ENCODE results near the gene CDC34.

Gene CDC34

DNA sequence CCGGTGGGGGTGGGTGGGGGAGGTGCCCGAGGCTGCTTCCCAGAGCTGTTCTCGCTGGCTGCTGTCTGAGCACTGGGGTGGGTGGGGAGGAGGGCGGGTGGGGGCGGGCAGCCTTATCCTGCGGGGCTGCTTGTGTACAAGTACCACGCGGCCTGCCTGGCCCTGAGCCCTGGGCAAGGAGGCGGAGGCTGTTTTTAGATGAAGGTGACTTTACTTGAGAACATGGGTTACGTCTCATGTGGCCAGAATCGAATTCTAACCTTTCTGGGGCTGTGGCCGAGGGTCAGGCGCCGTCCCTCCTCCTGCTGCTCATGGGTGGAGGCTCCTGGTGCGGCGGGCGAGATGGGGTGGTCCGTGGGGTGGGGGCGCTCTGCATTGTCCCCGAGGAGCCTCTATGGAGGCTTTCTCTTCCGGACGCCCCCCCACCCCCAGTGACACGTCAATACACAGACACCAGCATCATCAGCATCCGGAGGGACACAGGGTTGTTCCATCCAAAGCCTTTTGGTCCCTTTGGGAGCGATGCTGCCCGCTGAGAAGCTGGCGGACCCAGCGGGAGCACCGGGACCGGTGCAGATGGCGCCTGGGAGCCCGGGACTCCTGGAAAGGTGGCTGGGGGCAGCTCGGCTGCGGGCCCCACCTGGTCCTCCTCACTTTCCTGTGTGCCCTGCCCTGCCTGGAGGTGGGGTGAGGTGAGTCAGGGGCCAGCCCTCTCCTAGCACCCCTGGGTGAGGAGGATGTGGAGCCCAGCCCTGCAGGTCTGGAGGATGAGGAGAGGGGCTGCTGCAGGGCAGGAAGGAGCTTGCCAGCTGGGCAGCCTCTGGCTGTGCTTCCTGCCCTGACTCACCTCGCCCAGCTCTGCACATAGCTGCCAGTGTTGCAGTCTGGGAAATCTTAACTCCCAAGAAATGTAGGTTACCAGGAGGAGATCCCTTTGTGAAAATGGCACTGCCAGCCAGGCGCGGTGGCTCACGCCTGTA, 44.3 kb downstream of the CDC34 start:
- TF ChIP-seq, protein P1, sequence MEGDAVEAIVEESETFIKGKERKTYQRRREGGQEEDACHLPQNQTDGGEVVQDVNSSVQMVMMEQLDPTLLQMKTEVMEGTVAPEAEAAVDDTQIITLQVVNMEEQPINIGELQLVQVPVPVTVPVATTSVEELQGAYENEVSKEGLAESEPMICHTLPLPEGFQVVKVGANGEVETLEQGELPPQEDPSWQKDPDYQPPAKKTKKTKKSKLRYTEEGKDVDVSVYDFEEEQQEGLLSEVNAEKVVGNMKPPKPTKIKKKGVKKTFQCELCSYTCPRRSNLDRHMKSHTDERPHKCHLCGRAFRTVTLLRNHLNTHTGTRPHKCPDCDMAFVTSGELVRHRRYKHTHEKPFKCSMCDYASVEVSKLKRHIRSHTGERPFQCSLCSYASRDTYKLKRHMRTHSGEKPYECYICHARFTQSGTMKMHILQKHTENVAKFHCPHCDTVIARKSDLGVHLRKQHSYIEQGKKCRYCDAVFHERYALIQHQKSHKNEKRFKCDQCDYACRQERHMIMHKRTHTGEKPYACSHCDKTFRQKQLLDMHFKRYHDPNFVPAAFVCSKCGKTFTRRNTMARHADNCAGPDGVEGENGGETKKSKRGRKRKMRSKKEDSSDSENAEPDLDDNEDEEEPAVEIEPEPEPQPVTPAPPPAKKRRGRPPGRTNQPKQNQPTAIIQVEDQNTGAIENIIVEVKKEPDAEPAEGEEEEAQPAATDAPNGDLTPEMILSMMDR (IDR thresholded peaks at IDR 0.05; ENCODE audit: low read depth, low read length) = no peak
- peak overlapping the region; percentile 14 to 42 for H3K4me3 ChIP-seq (replicated peaks in 1 of 2; ENCODE audit: low read depth in 2 of 2, low read length in 2 of 2)
- peak; percentile 46 to 72 for DNase-seq (ENCODE audit: low read depth in 2 of 2)

DNA sequence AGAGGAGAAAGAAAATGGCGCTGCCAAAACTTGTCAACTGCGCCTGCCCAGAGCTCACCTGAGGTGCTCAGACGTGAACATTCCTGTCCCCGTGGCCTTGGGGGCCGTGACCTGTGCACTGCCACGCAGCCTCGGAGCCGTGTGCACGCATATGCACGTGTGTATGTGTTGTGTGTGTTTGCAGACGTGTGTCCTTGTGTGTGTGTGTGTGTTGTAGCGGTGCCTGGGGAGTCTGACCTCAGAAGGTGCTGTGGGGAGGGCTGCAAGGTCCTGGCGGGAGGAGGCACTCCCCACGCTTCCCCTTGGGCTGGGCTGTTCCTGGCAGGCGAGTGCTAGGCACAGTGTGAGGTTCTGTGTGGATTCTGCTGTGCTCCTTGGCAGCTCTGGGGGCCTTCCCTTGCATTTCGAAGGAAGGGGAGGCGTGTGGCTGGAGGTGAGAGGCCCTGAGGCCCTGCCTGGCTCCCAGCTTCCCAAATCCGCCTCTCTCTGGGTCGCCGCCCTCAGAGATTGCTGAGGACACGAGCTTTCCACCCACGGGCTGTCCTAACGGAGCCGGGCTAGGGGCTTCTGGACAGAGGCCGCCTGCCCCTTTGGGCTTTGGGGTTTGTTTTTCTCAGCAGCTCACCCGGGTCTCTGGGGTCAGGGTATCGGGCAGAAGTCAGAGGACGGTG, 45.3 kb downstream of the CDC34 start:
- TF ChIP-seq, protein P1 (IDR thresholded peaks at IDR 0.05; ENCODE audit: low read depth, low read length) = no peak
- DNase-seq (ENCODE audit: low read depth in 2 of 2) = no peak
- H3K4me3 ChIP-seq (replicated peaks in 1 of 2; ENCODE audit: low read depth in 2 of 2, low read length in 2 of 2) = no peak overlapping the region

DNA sequence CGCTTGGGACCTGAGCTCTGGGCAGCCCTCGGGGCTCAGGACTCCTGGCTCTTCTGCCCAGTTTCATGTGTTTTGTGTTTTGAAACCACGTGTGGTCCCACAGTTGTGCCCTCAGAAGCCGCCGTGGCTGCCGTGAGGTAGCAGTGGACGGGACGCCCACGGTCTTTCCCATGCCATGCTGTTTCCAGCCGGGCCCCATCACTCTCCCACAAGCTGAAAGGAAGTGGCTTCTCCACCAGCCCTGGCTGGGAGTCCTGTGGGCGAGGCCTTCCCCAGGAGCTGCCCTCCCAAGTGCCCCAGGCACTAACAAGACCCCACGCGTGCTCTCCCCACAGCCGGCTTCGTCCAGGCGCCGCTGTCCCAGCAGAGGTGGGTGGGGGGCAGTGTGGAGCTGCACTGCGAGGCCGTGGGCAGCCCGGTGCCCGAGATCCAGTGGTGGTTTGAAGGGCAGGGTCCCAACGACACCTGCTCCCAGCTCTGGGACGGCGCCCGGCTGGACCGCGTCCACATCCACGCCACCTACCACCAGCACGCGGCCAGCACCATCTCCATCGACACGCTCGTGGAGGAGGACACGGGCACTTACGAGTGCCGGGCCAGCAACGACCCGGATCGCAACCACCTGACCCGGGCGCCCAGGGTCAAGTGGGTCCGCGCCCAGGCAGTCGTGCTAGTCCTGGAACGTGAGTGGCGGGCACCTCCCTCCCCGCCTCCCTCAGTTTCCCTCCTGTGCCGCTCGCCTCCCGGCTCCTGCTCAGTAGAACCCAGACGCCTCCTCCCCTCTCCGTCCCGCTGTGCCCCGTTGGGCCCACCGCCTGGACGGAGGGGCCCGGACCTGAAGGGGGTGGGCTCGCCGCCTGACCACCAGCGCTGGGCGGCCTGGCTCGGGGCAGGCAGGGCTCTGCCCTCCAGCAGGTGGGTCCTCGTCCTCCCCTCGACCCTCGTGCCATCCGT, 46.2 kb downstream of the CDC34 start:
- DNase-seq (ENCODE audit: low read depth in 2 of 2) = no peak
- no peak overlapping the region for H3K4me3 ChIP-seq (replicated peaks in 1 of 2; ENCODE audit: low read depth in 2 of 2, low read length in 2 of 2)
- TF ChIP-seq, protein P1 (IDR thresholded peaks at IDR 0.05; ENCODE audit: low read depth, low read length) = no peak

DNA sequence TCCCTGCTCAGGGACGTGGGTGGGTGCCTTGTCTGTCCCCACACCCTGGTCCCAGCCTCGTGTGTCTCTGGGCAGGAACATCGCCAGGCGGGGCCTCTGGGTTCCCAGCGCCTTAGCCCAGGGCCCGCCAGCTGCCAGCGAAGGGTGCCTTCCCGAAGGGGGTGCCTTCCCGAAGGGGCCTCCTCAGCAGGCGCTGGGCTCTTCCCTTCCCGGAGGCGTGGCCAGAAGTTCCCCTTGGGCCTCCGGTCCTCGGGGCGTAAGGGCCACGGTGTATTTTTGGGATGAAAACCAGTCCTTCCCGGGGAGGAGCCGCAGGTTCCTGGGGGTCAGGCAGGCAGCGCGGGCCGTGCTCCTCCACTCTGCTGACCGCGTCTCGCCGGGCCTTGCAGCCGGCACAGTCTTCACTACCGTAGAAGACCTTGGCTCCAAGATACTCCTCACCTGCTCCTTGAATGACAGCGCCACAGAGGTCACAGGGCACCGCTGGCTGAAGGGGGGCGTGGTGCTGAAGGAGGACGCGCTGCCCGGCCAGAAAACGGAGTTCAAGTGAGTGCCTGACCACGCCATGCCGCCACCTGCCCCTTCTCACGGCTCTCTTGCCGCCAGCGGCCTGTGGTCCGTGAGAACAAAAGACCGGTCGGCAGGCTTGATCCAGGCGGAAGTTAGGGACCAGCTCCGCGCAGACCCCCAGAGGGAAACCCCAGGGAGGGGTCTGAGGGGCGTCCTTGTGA, 47.7 kb downstream of the CDC34 start:
- no peak overlapping the region for H3K4me3 ChIP-seq (replicated peaks in 1 of 2; ENCODE audit: low read depth in 2 of 2, low read length in 2 of 2)
- no peak for DNase-seq (ENCODE audit: low read depth in 2 of 2)
- TF ChIP-seq, protein P1 (IDR thresholded peaks at IDR 0.05; ENCODE audit: low read depth, low read length) = no peak

DNA sequence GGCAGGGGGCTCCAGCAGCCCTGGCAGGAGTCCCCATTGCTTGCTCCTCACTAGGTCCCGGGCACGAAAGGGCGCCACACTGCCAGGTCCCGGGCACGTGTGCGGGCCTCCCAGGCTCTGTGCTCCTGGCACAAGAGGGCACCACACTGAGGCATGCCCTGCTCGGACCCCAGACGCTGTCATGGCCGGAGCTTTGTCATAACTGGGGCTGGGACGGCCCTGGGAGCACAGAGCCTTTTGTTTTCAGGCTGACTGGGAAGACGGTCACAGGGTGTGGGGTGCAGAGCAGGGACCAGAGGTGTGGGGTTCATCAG, 48.2 kb downstream of the CDC34 start:
- DNase-seq (ENCODE audit: low read depth in 2 of 2) = no peak
- TF ChIP-seq, protein P1 (IDR thresholded peaks at IDR 0.05; ENCODE audit: low read depth, low read length) = no peak
- H3K4me3 ChIP-seq (replicated peaks in 1 of 2; ENCODE audit: low read depth in 2 of 2, low read length in 2 of 2) = no peak overlapping the region

Measured in cardiac fibroblast (primary cell).